K562 (cell line): ENCODE measurements around the gene FBXL12. TPM values are rescaled to one million over a fixed set of nuclear protein-coding genes. Genes with fewer than 3 reads are reported as not detected.
"Not testable (repeated sequence)": the region's sequence is repeated elsewhere in the genome, so short reads cannot be mapped to it uniquely, and the experiment has no call there.

Experiments
- ATAC-seq: fragments of 200-7000 bp; cut with Tn5 transposase; 3 replicates; pipeline ENCODE4 v1.9.1; 2020; ENCODE audit warnings: moderate library complexity
- BruUV-seq: library from RNA; stranded (reverse); fragments of 400-500 nt; replicated peaks from 2 replicates; lab custom pipeline; 2021; lab: Mats Ljungman, UMichigan
- CTCF ChIA-PET: fragments of 300-600 bp; formaldehyde crosslinking; extraction: SDS; loops from one replicate; lab custom pipeline; 2021; ENCODE audit warnings: low intra/inter-chr PET ratio; lab: Yijun Ruan, JAX
- POLR2A ChIA-PET: fragments of 300-600, 350-650 bp; sonication (Branson Sonifier 250); formaldehyde crosslinking; extraction: SDS; loops from one replicate; lab custom pipeline; 2021; ENCODE audit warnings: antibody characterized with exemption, inconsistent platforms; lab: Yijun Ruan, JAX
- DNase-seq, 4 experiments: peaks; one replicate each; pipeline versions ENCODE4 v3.0.0 to v3.0.0-alpha.2; 2011 to 2018; ENCODE audit warnings: low spot score in 3 of 4, mixed read lengths in 3 of 4; ENCODE audit errors: extremely low read depth in 1 of 4
- FAIRE-seq: peaks from 2 replicates; lab custom pipeline; 2011; peaks lifted over from hg19 to GRCh38; lab: Jason Lieb, UNC
- H2AFZ ChIP-seq: 2 replicates; pipeline ENCODE4 v1.6.0; 2011; ENCODE audit warnings: low read depth, low read length, control low read depth, inconsistent platforms
- H3K27ac ChIP-seq: fragments of 200-600 bp; 3 replicates; pipeline ENCODE4 v1.8.0; 2011; ENCODE audit warnings: low read depth, mild to moderate bottlenecking, control low read depth, inconsistent platforms, low read length, moderate library complexity, mixed read lengths; ENCODE audit errors: extremely low read depth
- H3K27me3 ChIP-seq, 2 experiments: fragments of 300-600 bp in 1 of 2; 2 replicates in 1 of 2; 3 replicates in 1 of 2; pipeline versions ENCODE4 v1.6.0 to v1.8.0; 2011; ENCODE audit warnings: inconsistent platforms in 2 of 2, low read length in 2 of 2, mild to moderate bottlenecking in 1 of 2, mixed read lengths in 1 of 2, moderate library complexity in 1 of 2; ENCODE audit not compliant: control insufficient read depth in 2 of 2, insufficient read depth in 2 of 2
- H3K36me3 ChIP-seq: fragments of 300-600 bp; 3 replicates; pipeline ENCODE4 v1.8.0; 2011; ENCODE audit warnings: mild to moderate bottlenecking, low read length, inconsistent platforms; ENCODE audit not compliant: control insufficient read depth, insufficient read depth
- H3K4me1 ChIP-seq, 2 experiments: fragments of 200-600 bp in 1 of 2; replicated peaks in 1 of 2; 2 replicates in 1 of 2; 3 replicates in 1 of 2; pipeline versions ENCODE4 v1.5.1 to v1.8.0; 2011; ENCODE audit warnings: inconsistent platforms in 2 of 2, low read length in 2 of 2, mild to moderate bottlenecking in 1 of 2, mixed read lengths in 1 of 2, moderate library complexity in 1 of 2; ENCODE audit not compliant: control insufficient read depth in 2 of 2, insufficient read depth in 2 of 2
- H3K4me2 ChIP-seq: 2 replicates; pipeline ENCODE4 v1.6.1; 2011; ENCODE audit warnings: low read length, control low read depth, inconsistent platforms, mixed read lengths; ENCODE audit not compliant: insufficient read depth
- H3K4me3 ChIP-seq: fragments of 200-600 bp; sonication (generic), shearing (Covaris generic); 2 replicates; pipeline ENCODE4 v1.5.1; 2016; ENCODE audit warnings: control low read depth, inconsistent platforms
- H3K79me2 ChIP-seq: fragments of 200-600 bp; 3 replicates; pipeline ENCODE4 v1.8.0; 2011; ENCODE audit warnings: low read length, inconsistent platforms; ENCODE audit not compliant: control insufficient read depth, insufficient read depth
- H3K9ac ChIP-seq, 2 experiments: 2 replicates each; pipeline versions ENCODE4 v1.6.0 to v1.6.1; 2011; ENCODE audit warnings: low read depth in 2 of 2, low read length in 2 of 2, control low read depth in 1 of 2, inconsistent platforms in 1 of 2, mild to moderate bottlenecking in 1 of 2, mixed read lengths in 1 of 2; ENCODE audit not compliant: insufficient read depth in 1 of 2
- H3K9me1 ChIP-seq: one replicate; pipeline ENCODE4 v1.6.0; 2011; ENCODE audit warnings: inconsistent platforms, mild to moderate bottlenecking, low read length, moderate library complexity; ENCODE audit not compliant: control insufficient read depth, insufficient read depth
- H3K9me3 ChIP-seq: replicated peaks from 2 replicates; pipeline ENCODE4 v1.5.1; 2011; ENCODE audit warnings: low read depth, low read length, inconsistent platforms; ENCODE audit not compliant: control insufficient read depth, insufficient read depth
- H4K20me1 ChIP-seq: replicated peaks from 2 replicates; pipeline ENCODE4 v1.6.1; 2011; ENCODE audit warnings: low read length, inconsistent platforms, mixed read lengths; ENCODE audit not compliant: control insufficient read depth, insufficient read depth
- GABPA ChIP-seq: fragments of 200-800 bp; sonication (Bioruptor generic); conservative IDR thresholded peaks from 2 replicates; pipeline ENCODE4 v1.6.1; 2016; ENCODE audit warnings: low read depth, missing genetic modification characterization, missing compliant biosample characterization
- GATAD2A ChIP-seq: fragments of 450-650 bp; IDR thresholded peaks from 2 replicates; pipeline ENCODE4 v1.6.1; 2017
- HDAC1 ChIP-seq, 2 experiments: fragments of 450-650 bp; IDR thresholded peaks; 2 replicates each; pipeline ENCODE4 v1.6.1; 2016 to 2017; ENCODE audit warnings: inconsistent platforms in 1 of 2, mild to moderate bottlenecking in 1 of 2, moderate library complexity in 1 of 2
- ZBTB40 ChIP-seq, 2 experiments: fragments of 450-650 bp in 1 of 2; sonication (generic) in 1 of 2; formaldehyde crosslinking in 1 of 2; IDR thresholded peaks; 2 replicates each; pipeline versions ENCODE4 v1.7.1 to v1.9.0; 2016 to 2022; ENCODE audit warnings: inconsistent platforms in 1 of 2, mild to moderate bottlenecking in 1 of 2, missing genetic modification reagents in 1 of 2
- ZFX ChIP-seq: sonication (generic); formaldehyde crosslinking; IDR thresholded peaks from 2 replicates; pipeline ENCODE4 v1.8.0; 2022; ENCODE audit warnings: mild to moderate bottlenecking, missing genetic modification reagents, moderate library complexity
- ZNF592 ChIP-seq: fragments of 450-650 bp; IDR thresholded peaks from 2 replicates; pipeline ENCODE4 v1.6.1; 2017; ENCODE audit warnings: antibody characterized with exemption, mild to moderate bottlenecking
- WGBS: fragments of 100-300 bp; shearing (Covaris generic); methylation state at CpG from one replicate; pipeline ENCODE4 v1.1.6; 2016; ENCODE audit warnings: low coverage, mixed read lengths; ENCODE audit not compliant: insufficient coverage; ENCODE audit errors: missing lambda C conversion rate; 5-methylcytosine and 5-hydroxymethylcytosine counted together
- in situ Hi-C: fragments of 300-500 bp; cut with MboI; formaldehyde crosslinking; loops from 4 replicates; pipeline ENCODE4 v1.15.0; 2018; ENCODE audit warnings: inconsistent platforms, mixed read lengths
- intact Hi-C: fragments of 100-400 bp; cut with micrococcal nuclease; formaldehyde crosslinking; loops from 2 replicates; pipeline ENCODE4 v1.14.2; 2022
- polyA plus RNA-seq, 8 experiments: library from polyadenylated mRNA; depleted of rRNA in 4 of 8; stranded (reverse) in 5 of 8; unstranded in 3 of 8; fragments of >200 nt; fragmentation: Nextera tagmentation in 2 of 8; fragmentation: Illumina TruSeq in 1 of 8; extraction: Ambion mirVana in 2 of 8; extraction: Trizol in 1 of 8; gene quantifications; 2 replicates each; pipeline versions ENCODE4 v1.2.1 to v1.2.3, GENCODE V29; 2011 to 2014; ENCODE audit warnings: inconsistent platforms in 1 of 8, missing spikeins in 1 of 8
- total RNA-seq, 7 experiments: library from RNA; depleted of rRNA in 6 of 7; stranded (reverse); fragments of >200 nt in 6 of 7; fragmentation: Illumina TruSeq in 2 of 7; extraction: Trizol in 2 of 7; gene quantifications; 2 replicates each; pipeline versions ENCODE4 v1.2.1 to v1.2.3, GENCODE V29; 2011 to 2021; ENCODE audit warnings: low replicate concordance in 1 of 7

The FBXL12 gene
- total and polyA plus RNA-seq, 9 of the 15 experiments (the other 6 are each of a cell fraction or from before 2014, with no cell fraction given) = 2.7 to 40.5 (median 26.5) TPM

DNA sequence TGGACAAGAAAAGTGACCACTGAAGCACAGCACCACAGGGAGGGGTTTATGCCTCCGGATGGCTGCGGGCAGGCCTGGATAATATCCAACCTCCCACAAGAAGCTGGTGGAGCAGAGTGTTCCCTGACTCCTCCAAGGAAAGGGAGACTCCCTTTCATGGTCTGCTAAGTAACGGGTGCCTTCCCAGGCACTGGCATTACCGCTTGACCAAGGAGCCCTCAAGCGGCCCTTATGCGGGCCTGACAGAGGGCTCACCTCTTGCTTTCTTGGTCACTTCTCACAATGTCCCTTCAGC, 27.9 kb downstream of the FBXL12 start (continued):
- peak; percentile 17; the same call in 1 of the 2 replicates for TF ChIP-seq ZNF592
- TF ChIP-seq, all 486 proteins: peak for 5; not testable (repeated sequence) for 481

- H3K4me3 ChIP-seq; in situ Hi-C loops; TF ChIP-seq ZBTB40 (CRISPR knock-in tag; IDR thresholded peaks at IDR 0.05): not testable (repeated sequence)
- TF ChIP-seq GABPA (0 out of 2 replicates have a peak, but pooled peaks have one; percentile 28), ZBTB40 (IDR thresholded peaks at IDR 0.05) (peak; percentile 11; the same call in 1 of the 2 replicates), GATAD2A (peak; percentile 26; the same call in 1 of the 2 replicates), ZFX (peak; percentile 62), HDAC1 (IDR thresholded peaks at IDR 0.05) (0 out of 4 replicates have a peak, but pooled peaks of 1 of the 2 experiments have one; percentile 9)
Measured at GRCh38 chr19:9789579-9789978, 29.3 kb downstream of the FBXL12 start.

More at GRCh38 chr19:9789579-9789978, 29.3 kb downstream of the FBXL12 start:
- H3K27me3 ChIP-seq, intact Hi-C loops, H3K9me1 ChIP-seq, POLR2A ChIA-PET, H3K9me3 ChIP-seq, FAIRE-seq, BruUV-seq, H3K79me2 ChIP-seq, H4K20me1 ChIP-seq, ATAC-seq, H3K36me3 ChIP-seq: not testable (repeated sequence)
- peaks cover 45 to 48% of the 10 kb centered on the region in 2 experiments for H3K4me1 ChIP-seq
- peak overlapping the region; percentile 78 for H3K4me2 ChIP-seq
- H2AFZ ChIP-seq = peak overlapping the region; percentile 82
- peak overlapping the region; percentile 96 for H3K27ac ChIP-seq
- DNase-seq = peak in 1 of 4 experiments; percentile 39
- 5% methylated on average over 5 of the region's 5 CpGs for WGBS
- peak overlapping the region in 1 of 2 experiments; percentile 48; a peak in 3 of 4 replicates for H3K9ac ChIP-seq
- CTCF ChIA-PET = interaction anchor here (1.9 kb wide), 1 partner anchor 164 kb away, joined by 12 read pairs; no protein-coding TSS in a partner anchor
